Raji (cell line): ENCODE measurements around the gene ERI3.

Experiments
- POLR2A ChIP-seq: IDR thresholded peaks from 2 replicates; pipeline ENCODE4 v1.6.1; 2011; ENCODE audit warnings: low read depth, low read length, control low read depth; ENCODE audit not compliant: insufficient read depth

Gene ERI3, protein sequence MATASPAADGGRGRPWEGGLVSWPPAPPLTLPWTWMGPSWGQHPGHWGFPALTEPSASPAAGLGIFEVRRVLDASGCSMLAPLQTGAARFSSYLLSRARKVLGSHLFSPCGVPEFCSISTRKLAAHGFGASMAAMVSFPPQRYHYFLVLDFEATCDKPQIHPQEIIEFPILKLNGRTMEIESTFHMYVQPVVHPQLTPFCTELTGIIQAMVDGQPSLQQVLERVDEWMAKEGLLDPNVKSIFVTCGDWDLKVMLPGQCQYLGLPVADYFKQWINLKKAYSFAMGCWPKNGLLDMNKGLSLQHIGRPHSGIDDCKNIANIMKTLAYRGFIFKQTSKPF

DNA sequence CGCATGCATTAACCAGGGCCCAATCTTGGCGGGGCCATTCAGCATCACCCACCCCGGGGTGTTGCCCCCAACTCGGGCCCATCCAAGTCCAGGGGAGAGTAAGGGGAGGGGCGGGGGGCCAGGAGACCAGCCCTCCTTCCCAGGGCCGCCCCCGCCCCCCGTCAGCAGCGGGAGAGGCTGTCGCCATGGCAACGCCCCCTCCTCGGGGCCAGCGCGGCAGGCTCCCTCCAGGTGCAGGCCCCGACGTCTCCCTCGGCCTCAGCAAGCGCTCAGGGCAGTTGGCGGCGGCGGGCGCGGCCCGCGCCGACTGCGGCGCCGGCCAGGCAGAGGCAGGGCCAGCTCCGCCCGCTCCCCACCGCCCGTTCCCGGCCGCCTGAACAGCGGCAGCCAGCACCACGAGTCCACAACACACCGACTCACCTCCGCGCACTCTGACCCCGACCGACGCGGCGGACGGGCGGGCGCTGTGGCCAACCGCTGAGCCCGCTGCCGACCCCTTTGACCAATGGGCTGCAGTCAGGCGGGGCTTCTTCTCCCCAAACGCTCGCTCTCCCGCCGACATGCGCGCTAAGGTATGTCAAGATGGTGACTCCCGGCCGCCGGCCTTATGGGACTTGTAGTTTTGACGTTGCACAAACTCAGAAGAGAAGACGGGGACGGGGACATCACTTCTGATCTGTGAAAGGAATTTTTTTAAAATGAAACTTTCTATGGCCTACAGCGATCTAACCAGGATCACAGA lies at the start of gene ERI3:
Gene ERI3, minus strand, starts transcription at position 418 of the 742 bp plus-strand sequence. Its CDS starts 231 bp downstream, at position 187.
- TF ChIP-seq POLR2A, result peak; percentile 69

DNA sequence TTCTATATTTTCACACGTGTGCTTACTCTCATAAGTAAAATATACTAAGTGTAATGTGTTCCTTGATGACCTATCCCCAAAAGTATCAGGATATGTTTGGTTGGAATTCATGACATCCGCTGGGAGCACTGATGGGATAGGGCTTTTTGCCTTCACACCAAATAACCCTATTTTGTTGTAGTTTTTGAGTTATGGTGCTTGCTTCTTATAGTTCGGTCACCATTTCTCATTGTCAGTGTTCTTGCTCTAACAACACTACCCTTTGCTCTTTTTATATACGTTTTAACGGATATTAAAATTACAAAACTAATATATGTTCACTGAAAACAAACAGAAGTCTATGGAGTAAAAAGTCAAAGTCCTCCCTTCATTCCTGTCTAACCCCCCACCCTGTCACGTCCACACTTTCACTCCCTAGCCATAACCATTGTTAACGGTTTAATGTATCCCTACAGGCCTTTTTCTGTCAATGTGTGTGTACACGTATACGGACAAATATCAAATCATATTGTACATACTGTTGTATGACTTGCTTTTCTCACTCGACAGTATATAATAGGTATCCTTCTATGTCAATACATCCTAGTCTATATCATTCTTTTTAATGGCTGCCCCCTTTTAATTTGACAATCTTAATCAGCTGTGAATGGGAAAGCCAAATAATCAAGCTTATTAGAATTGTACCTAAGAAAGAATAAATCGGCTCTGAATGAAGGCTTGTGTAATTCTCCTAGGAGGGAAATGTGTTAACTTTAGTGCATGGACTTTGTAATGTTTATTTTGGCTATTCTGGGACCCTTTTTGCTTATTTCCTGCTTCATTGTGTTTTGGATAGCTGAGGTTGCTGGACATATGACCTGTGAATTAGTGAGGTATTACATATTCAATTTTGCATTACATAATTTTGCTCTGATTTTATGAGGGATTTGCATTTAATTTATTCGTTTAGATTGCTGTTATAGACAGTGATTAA lies 46.5 kb upstream of the ERI3 start:
- TF ChIP-seq POLR2A, result no peak

- no peak for TF ChIP-seq POLR2A
Observed at GRCh38 chr1:44390277-44390676, 35.2 kb upstream of the ERI3 start.

DNA sequence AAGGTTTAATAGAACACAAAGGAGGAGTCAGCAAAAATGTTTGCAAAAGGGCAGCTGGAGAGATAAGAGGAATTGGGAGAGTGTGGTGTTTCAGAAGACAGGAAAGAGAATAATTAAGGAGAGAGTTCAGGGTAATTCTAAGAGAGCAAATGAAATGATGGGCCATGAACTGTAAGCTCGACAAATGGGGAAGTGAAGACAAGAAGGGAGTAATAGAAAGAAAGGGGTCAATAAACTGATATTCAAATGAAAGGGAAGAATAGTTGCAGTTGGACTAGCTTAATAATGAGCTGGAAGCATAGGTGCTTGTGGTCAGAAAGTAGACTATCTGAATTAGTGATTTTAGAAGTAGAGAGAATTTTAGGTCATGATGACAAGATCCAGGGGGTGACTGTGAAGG lies 34.4 kb upstream of the ERI3 start:
- no peak for TF ChIP-seq POLR2A

DNA sequence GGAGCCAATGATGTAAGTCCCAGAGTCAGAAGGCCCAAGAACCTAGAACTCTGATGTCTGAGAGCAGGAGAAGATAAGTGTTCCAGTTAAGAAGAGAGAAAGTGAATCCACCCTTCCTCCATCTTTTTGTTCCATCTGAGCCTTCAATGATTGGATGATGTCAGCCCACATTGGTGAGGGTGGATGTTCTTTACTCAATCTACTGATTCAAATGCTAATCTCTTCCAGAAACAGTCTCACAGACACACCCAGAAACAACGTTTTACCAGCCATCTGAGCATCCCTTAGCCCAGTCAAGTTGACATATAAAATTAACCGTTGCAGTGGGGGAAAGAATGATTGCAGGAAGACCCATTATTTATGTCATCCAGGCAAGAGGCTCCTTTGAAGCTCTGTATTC lies 33.5 kb upstream of the ERI3 start:
- no peak for TF ChIP-seq POLR2A

DNA sequence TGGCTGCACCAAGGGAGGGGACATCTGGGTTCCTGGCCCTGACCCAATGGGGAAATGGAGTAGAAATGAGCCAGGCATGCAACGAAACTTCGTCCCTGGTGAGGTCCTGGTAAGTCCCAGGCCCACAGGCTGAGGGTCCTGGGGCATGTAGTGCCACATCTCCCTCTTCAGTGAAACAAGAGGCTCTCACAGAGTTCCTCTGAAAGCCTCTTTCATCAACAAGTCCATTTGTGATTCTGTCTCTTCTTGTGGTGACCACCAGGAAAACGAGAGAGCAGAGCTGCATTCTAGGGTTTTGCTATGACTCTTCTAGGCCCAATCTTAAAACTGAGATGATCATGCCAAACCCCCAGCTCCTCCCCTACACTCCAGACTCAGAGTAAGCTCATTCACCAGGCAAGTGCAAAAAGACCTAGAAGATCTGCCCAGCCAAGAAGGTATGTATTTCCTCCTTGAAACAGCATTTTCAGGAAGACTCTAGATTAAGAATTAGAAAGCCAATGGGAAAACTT lies 25.7 kb upstream of the ERI3 start:
- TF ChIP-seq POLR2A, result no peak

DNA sequence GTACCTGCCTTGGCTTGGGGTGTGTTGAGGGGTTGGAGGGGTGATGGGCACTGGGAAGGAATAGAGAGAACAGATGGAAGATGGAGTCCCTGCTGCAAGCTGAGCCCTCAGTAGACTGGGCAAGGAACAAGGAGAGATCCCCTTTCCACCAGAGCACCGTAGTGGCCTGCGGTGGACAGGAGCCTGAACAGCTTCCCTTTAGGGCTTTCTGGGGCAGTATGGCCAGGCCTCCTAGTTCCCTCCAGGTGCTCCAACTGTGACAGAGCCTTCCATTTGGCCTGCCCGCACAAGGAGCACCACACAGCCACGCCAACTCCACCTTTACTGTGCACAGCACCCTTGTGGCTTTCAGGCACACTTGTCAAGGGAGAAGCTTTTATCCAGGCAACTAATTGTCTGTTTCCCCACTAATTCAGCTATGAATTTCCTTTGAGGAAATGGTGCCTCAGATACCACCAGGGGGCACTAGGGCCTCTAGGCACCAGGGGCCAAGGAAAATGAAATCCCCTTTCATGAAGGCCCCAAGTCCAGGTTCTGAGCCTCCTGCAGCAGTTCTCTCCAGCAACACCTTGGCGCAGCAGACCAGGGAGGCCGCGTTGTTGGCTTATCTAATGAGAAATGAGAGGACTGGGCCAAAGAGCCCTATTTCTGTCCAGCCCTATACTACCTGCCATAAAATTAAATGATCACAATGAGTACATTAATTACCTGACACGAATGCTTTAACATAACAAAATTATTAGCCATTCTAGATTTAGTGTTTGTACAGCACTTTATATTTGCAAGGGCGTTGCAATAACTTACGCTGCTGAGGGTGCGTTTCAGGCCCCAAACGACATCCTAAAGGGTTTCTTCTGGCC lies 23.1 kb upstream of the ERI3 start:
- TF ChIP-seq POLR2A, result no peak

- no peak for TF ChIP-seq POLR2A
Observed at GRCh38 chr1:44375547-44375946, 20.5 kb upstream of the ERI3 start.

- TF ChIP-seq POLR2A, result no peak
Observed at GRCh38 chr1:44371206-44371605, 16.1 kb upstream of the ERI3 start.

GRCh38 chr1:44368471-44369151 lies 13.6 kb upstream of the ERI3 start:
- TF ChIP-seq POLR2A, result no peak

- TF ChIP-seq POLR2A, result no peak
Observed at GRCh38 chr1:44367944-44368343, 12.9 kb upstream of the ERI3 start.

GRCh38 chr1:44366371-44366975 lies 11.4 kb upstream of the ERI3 start:
- TF ChIP-seq POLR2A, result no peak

- TF ChIP-seq POLR2A, result no peak
Observed at GRCh38 chr1:44361478-44361877, 6.4 kb upstream of the ERI3 start.
